ENCODE data around the gene POLE4. TPM values are rescaled to one million over a fixed set of nuclear protein-coding genes. Genes with fewer than 3 reads are reported as not detected.

POLE4 gene
- polyA plus RNA-seq, 3 donors, result 35.0 to 345 (median 304) TPM

- no peaks in the 10 kb centered on the region for H3K36me3 ChIP-seq (replicated peaks in 1 of 2; ENCODE audit: control insufficient read depth in 1 of 2, insufficient read depth in 2 of 2, low read length in 2 of 2)
- no peak overlapping the region for H3K9ac ChIP-seq (ENCODE audit: insufficient read depth, low read length, poor library complexity, severe bottlenecking)
- H3K4me1 Mint-ChIP-seq, result peaks cover 4% of the 10 kb centered on the region
- no peaks in the 10 kb centered on the region for H3K27me3 ChIP-seq (ENCODE audit: control insufficient read depth in 2 of 2, insufficient read depth in 2 of 2, low read length in 2 of 2)
- TF ChIP-seq CTCF (IDR thresholded peaks at IDR 0.05), result no peak
- intact Hi-C loops (cut with micrococcal nuclease), result no loop called here
- H4K20me1 ChIP-seq (ENCODE audit: insufficient read depth, low read length), result no peaks in the 10 kb centered on the region
- H3K79me2 ChIP-seq (ENCODE audit: insufficient read depth, low read length), result no peaks in the 10 kb centered on the region
- H3K4me2 ChIP-seq (replicated peaks; ENCODE audit: extremely low read depth, low read length, poor library complexity, severe bottlenecking), result no peak overlapping the region
- no peaks in the 10 kb centered on the region for H3K36me3 Mint-ChIP-seq
- H2AFZ ChIP-seq (ENCODE audit: insufficient read depth, low read depth, low read length, poor library complexity, severe bottlenecking), result no peak overlapping the region
- no peak overlapping the region for H3K4me3 ChIP-seq (replicated peaks in 1 of 3; ENCODE audit: low read depth in 2 of 3, low read length in 3 of 3)
- no peak overlapping the region for H3K4me3 Mint-ChIP-seq
- H3K27ac ChIP-seq (ENCODE audit: low read depth in 1 of 2, low read length in 2 of 2), result no peak overlapping the region
- H3K9me3 ChIP-seq (replicated peaks in 1 of 2; ENCODE audit: control insufficient read depth in 1 of 2, insufficient read depth in 1 of 2, low read length in 2 of 2), result peaks cover 0 to 1% of the 10 kb centered on the region in 2 donors
- H3K9me3 Mint-ChIP-seq, result peaks cover 0 to 6% (median 0%) of the 10 kb centered on the region in 7 donors
- 100% methylated on average over 1 of the region's 2 CpGs for WGBS (ENCODE audit: insufficient coverage)
- no peak for DNase-seq
- no peak overlapping the region for H3K27ac Mint-ChIP-seq
- no peaks in the 10 kb centered on the region for H3K27me3 Mint-ChIP-seq (ENCODE audit: low read depth in 3 of 3)
- no peaks in the 10 kb centered on the region for H3K4me1 ChIP-seq (ENCODE audit: control insufficient read depth in 1 of 2, insufficient read depth in 2 of 2, low read length in 2 of 2)
These were observed 45.3 kb downstream of the POLE4 start for GRCh38 chr2:75003773-75004172.

- peaks cover 4% of the 10 kb centered on the region for H3K4me1 Mint-ChIP-seq
- Histone ChIP-seq H3K9ac (ENCODE audit: insufficient read depth, low read length, poor library complexity, severe bottlenecking) (no peak overlapping the region), H4K20me1 (ENCODE audit: insufficient read depth, low read length) (no peaks in the 10 kb centered on the region), H3K27ac (ENCODE audit: low read depth in 1 of 2, low read length in 2 of 2) (no peak overlapping the region), H3K79me2 (ENCODE audit: insufficient read depth, low read length) (no peaks in the 10 kb centered on the region), H3K9me3 (replicated peaks in 1 of 2; ENCODE audit: control insufficient read depth in 1 of 2, insufficient read depth in 1 of 2, low read length in 2 of 2) (no peaks in the 10 kb centered on the region), H3K36me3 (replicated peaks in 1 of 2; ENCODE audit: control insufficient read depth in 1 of 2, insufficient read depth in 2 of 2, low read length in 2 of 2) (no peaks in the 10 kb centered on the region), H3K4me3 (replicated peaks in 1 of 3; ENCODE audit: low read depth in 2 of 3, low read length in 3 of 3) (no peak overlapping the region), H3K27me3 (ENCODE audit: control insufficient read depth in 2 of 2, insufficient read depth in 2 of 2, low read length in 2 of 2) (no peaks in the 10 kb centered on the region), H3K4me1 (ENCODE audit: control insufficient read depth in 1 of 2, insufficient read depth in 2 of 2, low read length in 2 of 2) (no peaks in the 10 kb centered on the region), H2AFZ (ENCODE audit: insufficient read depth, low read depth, low read length, poor library complexity, severe bottlenecking) (no peak overlapping the region), H3K4me2 (replicated peaks; ENCODE audit: extremely low read depth, low read length, poor library complexity, severe bottlenecking) (no peak overlapping the region)
- no peaks in the 10 kb centered on the region for H3K36me3 Mint-ChIP-seq
- intact Hi-C loops (cut with micrococcal nuclease), result no loop called here
- TF ChIP-seq CTCF (IDR thresholded peaks at IDR 0.05), result no peak
- H3K4me3 Mint-ChIP-seq, result no peak overlapping the region
- no peak overlapping the region for H3K27ac Mint-ChIP-seq
- no peak for DNase-seq
- H3K9me3 Mint-ChIP-seq, result peaks cover 0 to 3% (median 0%) of the 10 kb centered on the region in 7 donors
- H3K27me3 Mint-ChIP-seq (ENCODE audit: low read depth in 3 of 3), result peaks cover 0 to 2% (median 0%) of the 10 kb centered on the region in 3 donors
These were observed 47.6 kb downstream of the POLE4 start for GRCh38 chr2:75006041-75006440.
